Spleen (tissue), 11 donors: ENCODE data around the gene TEAD1. TPM values are rescaled to one million over a fixed set of nuclear protein-coding genes. Genes with fewer than 3 reads are reported as not detected.

Experiments used
- DNase-seq: peaks from one replicate; pipeline ENCODE4 v3.0.0-alpha.2; 2020
- H3K27ac ChIP-seq, 8 donors: fragments of 200-600 bp; sonication (generic) in 7 of 8; 1 replicate in 4 of 8; 2 replicates in 4 of 8; pipeline versions ENCODE4 v1.5.0 to v1.8.0; 2016 to 2021; ENCODE audit warnings: inconsistent platforms in 4 of 8, mild to moderate bottlenecking in 4 of 8, moderate library complexity in 1 of 8
- H3K27me3 ChIP-seq, 7 donors: fragments of 200-600 bp; sonication (generic) in 6 of 7; replicated peaks in 1 of 7; 1 replicate in 4 of 7; 2 replicates in 3 of 7; pipeline versions ENCODE4 v1.5.0 to v1.8.0; 2016 to 2021; ENCODE audit warnings: inconsistent platforms in 3 of 7, mild to moderate bottlenecking in 1 of 7
- H3K36me3 ChIP-seq, 6 donors: fragments of 200-600 bp; sonication (generic) in 5 of 6; 1 replicate in 4 of 6; 2 replicates in 2 of 6; pipeline versions ENCODE4 v1.5.0 to v1.8.0; 2016 to 2021; ENCODE audit warnings: inconsistent platforms in 2 of 6
- H3K4me1 ChIP-seq, 6 donors: fragments of 200-600 bp; sonication (generic) in 5 of 6; 1 replicate in 3 of 6; 2 replicates in 3 of 6; pipeline versions ENCODE4 v1.5.0 to v1.8.0; 2016 to 2021; ENCODE audit warnings: inconsistent platforms in 3 of 6
- H3K4me3 ChIP-seq, 8 donors: fragments of 200-600 bp; sonication (generic) in 7 of 8; 1 replicate in 4 of 8; 2 replicates in 4 of 8; pipeline versions ENCODE4 v1.5.0 to v1.8.0; 2016 to 2021; ENCODE audit warnings: inconsistent platforms in 4 of 8, mild to moderate bottlenecking in 4 of 8, moderate library complexity in 2 of 8
- H3K9me3 ChIP-seq, 8 donors: fragments of 200-600 bp; sonication (generic) in 7 of 8; 1 replicate in 4 of 8; 2 replicates in 4 of 8; pipeline versions ENCODE4 v1.5.0 to v1.8.0; 2016 to 2021; ENCODE audit warnings: inconsistent platforms in 4 of 8
- POLR2A ChIP-seq, 3 donors: fragments of 450-650 bp; IDR thresholded peaks; one replicate each; pipeline ENCODE4 v1.5.1; 2017; ENCODE audit warnings: antibody characterized with exemption in 3 of 3, mild to moderate bottlenecking in 1 of 3
- POLR2AphosphoS5 ChIP-seq, 3 donors: sonication (generic); formaldehyde crosslinking; IDR thresholded peaks; one replicate each; pipeline ENCODE4 v1.5.1; 2017; ENCODE audit warnings: antibody characterized with exemption in 3 of 3
- WGBS, 5 donors: extraction: QIAGEN DNeasy Blood & Tissue Kit in 3 of 5; methylation state at CpG; one replicate each; pipeline versions ENCODE4 v1.1.5 to v1.1.7; 2013 to 2018; 5-methylcytosine and 5-hydroxymethylcytosine counted together
- intact Hi-C: fragments of 100-400 bp; cut with DNase I; formaldehyde crosslinking; loops from one replicate; pipeline ENCODE4 v1.15.0; 2023; ENCODE audit warnings: low total_unique reads
- polyA plus RNA-seq, 3 donors: library from polyadenylated mRNA; stranded (reverse); fragments of 200-250 nt; gene quantifications; one replicate each; pipeline ENCODE4 v1.2.1, GENCODE V29; 2013
- total RNA-seq, 7 donors: library from RNA; depleted of rRNA in 3 of 7; stranded (reverse); fragments of >200 nt in 3 of 7; fragmentation: NEBNext Ultra II Directional in 4 of 7; extraction: Animal tissue kit (Norgen Biotek cat#: 25700) in 4 of 7; gene quantifications; one replicate each; pipeline versions ENCODE4 v1.1.0 to v1.2.1, GENCODE V29; 2016 to 2021
- TF ChIP-seq, protein P1 (sequence below), 11 experiments: fragments of 200-600 bp in 7 of 11; fragments of 450-650 bp in 4 of 11; sonication (generic) in 4 of 11; IDR thresholded peaks in 8 of 11; conservative IDR thresholded peaks in 3 of 11; 1 replicate in 7 of 11; 2 replicates in 4 of 11; pipeline versions ENCODE4 v1.4.0 to v1.8.0; 2016 to 2021; ENCODE audit warnings: antibody characterized with exemption in 11 of 11, inconsistent platforms in 4 of 11, mild to moderate bottlenecking in 1 of 11
- donor health status: healthy with polysubstance abuse.
- donor health status: DM: no; HTN: no; CAD: no; lungs with moderate emphysema.
- donor health status: DM: no; HTN: no; CAD: no.
- donor health status: Bipolar disorder and iron deficiency.
- donor health status: healthy.
- donor health status: DM: no; HTN: no; CAD: no.
- donor health status: DM: yes; HTN: yes; CAD: no.

TEAD1 gene
- total and polyA plus RNA-seq, 10 donors: 0.93 to 46.0 (median 18.6) TPM

DNA sequence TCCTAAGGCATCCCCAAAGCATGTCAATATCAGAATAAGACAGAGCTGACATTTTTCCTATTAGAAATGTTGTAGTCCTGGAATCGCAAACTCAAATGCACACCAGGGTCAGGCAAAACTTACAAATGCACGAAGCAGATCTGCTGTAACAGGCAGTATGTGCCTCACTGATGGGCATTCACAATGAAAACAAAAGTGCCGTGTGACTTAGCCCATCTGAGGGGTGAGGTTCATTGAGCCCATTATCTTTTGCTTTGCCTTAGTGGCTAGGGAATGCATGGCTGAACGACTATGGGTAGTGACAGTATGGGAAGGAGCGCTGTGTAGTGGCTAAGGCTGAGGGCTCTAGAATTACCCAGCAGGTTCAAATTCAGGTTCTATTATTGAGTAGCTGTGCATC is 291.8 kb downstream of the TEAD1 start:
- H3K27me3 ChIP-seq: peaks cover 0 to 28% (median 0%) of the 10 kb centered on the region in 7 donors
- DNase-seq: no peak
- H3K27ac ChIP-seq: no peak overlapping the region
- H3K4me1 ChIP-seq: peaks cover 0 to 5% (median 0%) of the 10 kb centered on the region in 6 donors
- no peaks in the 10 kb centered on the region for H3K9me3 ChIP-seq
- intact Hi-C loops: loop anchor here (10.0 kb wide), 2 partner anchors 219 to 379 kb away; no protein-coding TSS in a partner anchor
- 85 to 92% (median 88%) methylated on average over 5 of the region's 5 CpGs for WGBS, 5 donors
- H3K4me3 ChIP-seq: no peak overlapping the region
- H3K36me3 ChIP-seq: no peaks in the 10 kb centered on the region
- TF ChIP-seq, protein P1, sequence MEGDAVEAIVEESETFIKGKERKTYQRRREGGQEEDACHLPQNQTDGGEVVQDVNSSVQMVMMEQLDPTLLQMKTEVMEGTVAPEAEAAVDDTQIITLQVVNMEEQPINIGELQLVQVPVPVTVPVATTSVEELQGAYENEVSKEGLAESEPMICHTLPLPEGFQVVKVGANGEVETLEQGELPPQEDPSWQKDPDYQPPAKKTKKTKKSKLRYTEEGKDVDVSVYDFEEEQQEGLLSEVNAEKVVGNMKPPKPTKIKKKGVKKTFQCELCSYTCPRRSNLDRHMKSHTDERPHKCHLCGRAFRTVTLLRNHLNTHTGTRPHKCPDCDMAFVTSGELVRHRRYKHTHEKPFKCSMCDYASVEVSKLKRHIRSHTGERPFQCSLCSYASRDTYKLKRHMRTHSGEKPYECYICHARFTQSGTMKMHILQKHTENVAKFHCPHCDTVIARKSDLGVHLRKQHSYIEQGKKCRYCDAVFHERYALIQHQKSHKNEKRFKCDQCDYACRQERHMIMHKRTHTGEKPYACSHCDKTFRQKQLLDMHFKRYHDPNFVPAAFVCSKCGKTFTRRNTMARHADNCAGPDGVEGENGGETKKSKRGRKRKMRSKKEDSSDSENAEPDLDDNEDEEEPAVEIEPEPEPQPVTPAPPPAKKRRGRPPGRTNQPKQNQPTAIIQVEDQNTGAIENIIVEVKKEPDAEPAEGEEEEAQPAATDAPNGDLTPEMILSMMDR (IDR thresholded peaks at IDR 0.05 in 8 of 11, conservative IDR thresholded peaks at IDR 0.05 in 3 of 11): no peak
- no peak for TF ChIP-seq POLR2AphosphoS5 (IDR thresholded peaks at IDR 0.05)
- no peak for TF ChIP-seq POLR2A (IDR thresholded peaks at IDR 0.05)

DNA sequence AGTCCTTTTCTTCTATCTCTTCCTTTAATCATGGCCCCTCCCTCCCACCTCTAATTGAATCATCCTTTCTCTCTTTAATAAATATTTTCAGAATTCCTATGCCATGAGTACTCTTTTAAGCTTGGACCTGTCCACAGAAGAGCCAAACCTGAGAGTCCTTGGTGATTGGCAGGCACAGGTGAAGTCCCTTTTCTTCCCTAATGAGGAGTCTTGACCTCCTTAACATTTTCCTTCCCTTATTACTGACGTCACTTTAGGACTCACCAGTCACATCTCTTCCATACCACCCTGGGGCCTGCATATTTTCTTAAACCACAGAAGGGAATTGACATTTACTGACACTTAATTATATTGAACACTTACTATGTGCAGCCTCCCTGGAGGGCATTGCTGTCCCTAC is 293.9 kb downstream of the TEAD1 start:
- Histone ChIP-seq H3K4me1 (peaks cover 0 to 5% (median 0%) of the 10 kb centered on the region in 6 donors), H3K4me3 (no peak overlapping the region), H3K27me3 (peaks cover 0 to 17% (median 0%) of the 10 kb centered on the region in 7 donors), H3K36me3 (no peaks in the 10 kb centered on the region), H3K27ac (no peak overlapping the region), H3K9me3 (no peaks in the 10 kb centered on the region)
- intact Hi-C loops: loop anchor here (10.0 kb wide), 2 partner anchors 217 to 377 kb away; no protein-coding TSS in a partner anchor
- DNase-seq: no peak
- 61 to 69% (median 62%) methylated on average over 1 of the region's 1 CpG for WGBS, 5 donors
- no peak for TF ChIP-seq POLR2AphosphoS5 (IDR thresholded peaks at IDR 0.05)
- TF ChIP-seq POLR2A (IDR thresholded peaks at IDR 0.05): no peak
- TF ChIP-seq, protein P1 (IDR thresholded peaks at IDR 0.05 in 8 of 11, conservative IDR thresholded peaks at IDR 0.05 in 3 of 11): no peak

DNA sequence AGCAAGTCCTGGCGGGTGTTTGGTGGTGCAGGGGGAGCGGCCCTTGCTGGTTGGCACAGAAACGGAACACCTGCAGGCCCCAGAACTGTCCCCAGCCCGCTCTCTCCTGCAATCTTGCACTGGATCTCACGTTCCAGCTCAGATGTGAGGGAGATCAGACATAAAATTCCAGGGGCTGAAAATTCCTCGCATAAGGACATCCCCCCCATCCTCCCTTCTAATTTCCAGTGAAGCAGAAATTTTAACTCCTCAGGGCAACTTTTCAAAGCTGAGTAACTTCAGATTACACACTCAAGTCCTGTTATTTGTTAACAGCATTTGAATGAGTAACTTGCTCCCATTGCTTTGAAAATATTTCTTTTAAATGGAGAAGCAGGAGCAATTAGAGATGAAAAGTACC is 294.6 kb downstream of the TEAD1 start:
- Histone ChIP-seq H3K9me3 (no peaks in the 10 kb centered on the region), H3K36me3 (no peaks in the 10 kb centered on the region), H3K27me3 (peaks cover 0 to 14% (median 0%) of the 10 kb centered on the region in 7 donors), H3K4me3 (no peak overlapping the region), H3K4me1 (peaks cover 0 to 5% (median 0%) of the 10 kb centered on the region in 6 donors), H3K27ac (no peak overlapping the region)
- TF ChIP-seq, protein P1 (IDR thresholded peaks at IDR 0.05 in 8 of 11, conservative IDR thresholded peaks at IDR 0.05 in 3 of 11): no peak
- TF ChIP-seq POLR2AphosphoS5 (IDR thresholded peaks at IDR 0.05): no peak
- no peak for TF ChIP-seq POLR2A (IDR thresholded peaks at IDR 0.05)
- intact Hi-C loops: loop anchor here (10.0 kb wide), 2 partner anchors 216 to 376 kb away; no protein-coding TSS in a partner anchor
- no peak for DNase-seq
- WGBS, 5 donors: 86 to 90% (median 88%) methylated on average over 6 of the region's 6 CpGs

DNA sequence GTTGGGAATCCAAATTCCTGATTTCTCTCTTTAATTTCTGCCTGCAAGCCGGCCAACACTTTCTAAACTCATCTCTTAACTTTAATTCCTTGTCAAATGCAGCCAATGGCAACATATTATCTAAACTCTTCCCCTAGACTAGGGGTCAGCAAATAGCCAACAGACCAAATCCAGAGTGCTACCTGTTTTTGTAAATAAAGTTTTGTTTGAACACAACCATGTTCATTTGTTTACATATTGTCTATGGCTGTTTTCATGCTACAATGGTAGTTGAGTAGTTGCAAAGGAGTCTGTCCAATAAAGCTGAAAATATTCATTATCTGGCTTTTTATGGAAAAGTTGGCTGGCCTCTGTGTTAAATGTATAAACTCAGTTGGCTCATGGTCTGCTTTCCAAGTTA is 297.7 kb downstream of the TEAD1 start:
- 67 to 81% (median 78%) methylated on average over 1 of the region's 1 CpG for WGBS, 5 donors
- no peak for TF ChIP-seq POLR2A (IDR thresholded peaks at IDR 0.05)
- TF ChIP-seq, protein P1 (IDR thresholded peaks at IDR 0.05 in 8 of 11, conservative IDR thresholded peaks at IDR 0.05 in 3 of 11): no peak
- TF ChIP-seq POLR2AphosphoS5 (IDR thresholded peaks at IDR 0.05): no peak
- Histone ChIP-seq H3K27me3 (peaks cover 0 to 8% (median 0%) of the 10 kb centered on the region in 7 donors), H3K36me3 (no peaks in the 10 kb centered on the region), H3K27ac (no peak overlapping the region), H3K4me3 (no peak overlapping the region), H3K4me1 (no peaks in the 10 kb centered on the region), H3K9me3 (no peaks in the 10 kb centered on the region)
- intact Hi-C loops: no loop called here
- no peak for DNase-seq
